HG03139 (cell line): ENCODE results near the gene AP1G2.
"Not testable (repeated sequence)": the region's sequence is repeated elsewhere in the genome, so short reads cannot be mapped to it uniquely, and the experiment has no call there.

Source experiments
- ATAC-seq: cut with Tn5 transposase; IDR thresholded peaks from one replicate; pipeline ENCODE4 v1.9.1; 2021; ENCODE audit not compliant: unreplicated experiment

Gene AP1G2

GRCh38 chr14:23567186-23568020 lies at the start of gene AP1G2:
Gene AP1G2, minus strand, starts transcription at chr14:23567791. Its CDS starts 477 bp downstream, at chr14:23567314.
- ATAC-seq, result peak; percentile 85

GRCh38 chr14:23615856-23616255 lies 48.3 kb upstream of the AP1G2 start:
- ATAC-seq, result no peak

- no peak for ATAC-seq
These were observed 46.8 kb upstream of the AP1G2 start for GRCh38 chr14:23614395-23614828.

GRCh38 chr14:23613242-23614070 lies 45.9 kb upstream of the AP1G2 start:
- no peak for ATAC-seq

- ATAC-seq, result no peak
These were observed 45.2 kb upstream of the AP1G2 start for GRCh38 chr14:23612802-23613201.

- no peak for ATAC-seq
These were observed 44.8 kb upstream of the AP1G2 start for GRCh38 chr14:23612354-23612732.

- no peak for ATAC-seq
These were observed 43.3 kb upstream of the AP1G2 start for GRCh38 chr14:23610815-23611289.

- no peak for ATAC-seq
These were observed 42.7 kb upstream of the AP1G2 start for GRCh38 chr14:23610090-23610814.

- ATAC-seq, result not testable (repeated sequence)
These were observed 42.0 kb upstream of the AP1G2 start for GRCh38 chr14:23609411-23610089.

- ATAC-seq, result no peak
These were observed 41.4 kb upstream of the AP1G2 start for GRCh38 chr14:23609001-23609400.

GRCh38 chr14:23608454-23608853 lies 40.9 kb upstream of the AP1G2 start:
- no peak for ATAC-seq

GRCh38 chr14:23605931-23606585 lies 38.5 kb upstream of the AP1G2 start:
- ATAC-seq, result peak; percentile 72

GRCh38 chr14:23604675-23605170 lies 37.1 kb upstream of the AP1G2 start:
- ATAC-seq, result no peak

- ATAC-seq, result no peak
These were observed 36.6 kb upstream of the AP1G2 start for GRCh38 chr14:23604148-23604547.

GRCh38 chr14:23603103-23603502 lies 35.5 kb upstream of the AP1G2 start:
- no peak for ATAC-seq

- no peak for ATAC-seq
These were observed 34.8 kb upstream of the AP1G2 start for GRCh38 chr14:23602181-23603095.

- ATAC-seq, result no peak
These were observed 34.2 kb upstream of the AP1G2 start for GRCh38 chr14:23601845-23602180.

GRCh38 chr14:23601424-23601823 lies 33.8 kb upstream of the AP1G2 start:
- ATAC-seq, result no peak

GRCh38 chr14:23600806-23601205 lies 33.2 kb upstream of the AP1G2 start:
- ATAC-seq, result no peak
